GM10248 (cell line): ENCODE data around the gene ERC2.

Experiments used
- CTCF ChIA-PET: fragments of 300-600 bp; sonication (Branson Sonifier 250); formaldehyde crosslinking; extraction: SDS; loops from one replicate; lab custom pipeline; 2021; ENCODE audit warnings: antibody characterized with exemption; lab: Yijun Ruan, JAX
- POLR2A ChIA-PET: fragments of 350-650 bp; sonication (Branson Sonifier 250); formaldehyde crosslinking; extraction: SDS; loops from one replicate; lab custom pipeline; 2020; ENCODE audit warnings: antibody characterized with exemption; lab: Yijun Ruan, JAX
- DNase-seq: peaks from one replicate; pipeline ENCODE4 v3.0.0; 2012; ENCODE audit errors: extremely low spot score
- CTCF ChIP-seq: IDR thresholded peaks from 2 replicates; pipeline ENCODE4 v1.5.1; 2012; ENCODE audit warnings: mild to moderate bottlenecking, low read depth; ENCODE audit errors: extremely low read depth, missing control alignments, control extremely low read depth

ERC2 gene

GRCh38 chr3:56173601-56174000, 294.7 kb downstream of the ERC2 start:
- ChIA-PET CTCF (no interaction called here), POLR2A (no interaction called here)
- no peak for TF ChIP-seq CTCF
- no peak for DNase-seq

- POLR2A ChIA-PET, result no interaction called here
These were observed 303.8 kb downstream of the ERC2 start for GRCh38 chr3:56164436-56164835.

GRCh38 chr3:56157693-56158362, 310.4 kb downstream of the ERC2 start:
- no peak for TF ChIP-seq CTCF
- no peak for DNase-seq
- CTCF ChIA-PET, result no interaction called here
- POLR2A ChIA-PET, result no interaction called here

More at GRCh38 chr3:56164436-56164835, 303.8 kb downstream of the ERC2 start:
- no peak for DNase-seq
- CTCF ChIA-PET, result interaction anchor here (0.8 to 1.1 kb wide), 2 partner anchors 11 to 800 kb away, joined by 3 read pairs; no protein-coding TSS in a partner anchor
- TF ChIP-seq CTCF, result no peak

- CTCF ChIA-PET, result no interaction called here
- DNase-seq, result no peak
- POLR2A ChIA-PET, result no interaction called here
- no peak for TF ChIP-seq CTCF
These were observed 314.0 kb downstream of the ERC2 start for GRCh38 chr3:56154297-56154696.

- DNase-seq, result no peak
- ChIA-PET POLR2A (no interaction called here), CTCF (no interaction called here)
- TF ChIP-seq CTCF, result no peak
These were observed 320.9 kb downstream of the ERC2 start for GRCh38 chr3:56147354-56147753.

GRCh38 chr3:56145410-56145809, 322.9 kb downstream of the ERC2 start:
- TF ChIP-seq CTCF, result no peak
- ChIA-PET POLR2A (no interaction called here), CTCF (interaction anchor here (1.0 kb wide), 1 partner anchor 11 kb away, joined by 3 read pairs; no protein-coding TSS in a partner anchor)
- no peak for DNase-seq
